GM21423 (cell line): Measurements from ENCODE around the gene LRRN4CL.
"Not testable (repeated sequence)": the region's sequence is repeated elsewhere in the genome, so short reads cannot be mapped to it uniquely, and the experiment has no call there.

ENCODE experiments used
- ATAC-seq: cut with Tn5 transposase; IDR thresholded peaks from one replicate; pipeline ENCODE4 v1.9.1; 2021; ENCODE audit warnings: mild to moderate bottlenecking, moderate library complexity; ENCODE audit not compliant: unreplicated experiment

Gene LRRN4CL

GRCh38 chr11:62710001-62710345, 20.6 kb upstream of the LRRN4CL start:
- ATAC-seq: peak; percentile 6

GRCh38 chr11:62709247-62710000, 20.1 kb upstream of the LRRN4CL start:
- peak; percentile 65 for ATAC-seq

- no peak for ATAC-seq
These were observed 19.5 kb upstream of the LRRN4CL start for GRCh38 chr11:62708793-62709192.

- ATAC-seq: no peak
These were observed 19.1 kb upstream of the LRRN4CL start for GRCh38 chr11:62708392-62708791.

DNA sequence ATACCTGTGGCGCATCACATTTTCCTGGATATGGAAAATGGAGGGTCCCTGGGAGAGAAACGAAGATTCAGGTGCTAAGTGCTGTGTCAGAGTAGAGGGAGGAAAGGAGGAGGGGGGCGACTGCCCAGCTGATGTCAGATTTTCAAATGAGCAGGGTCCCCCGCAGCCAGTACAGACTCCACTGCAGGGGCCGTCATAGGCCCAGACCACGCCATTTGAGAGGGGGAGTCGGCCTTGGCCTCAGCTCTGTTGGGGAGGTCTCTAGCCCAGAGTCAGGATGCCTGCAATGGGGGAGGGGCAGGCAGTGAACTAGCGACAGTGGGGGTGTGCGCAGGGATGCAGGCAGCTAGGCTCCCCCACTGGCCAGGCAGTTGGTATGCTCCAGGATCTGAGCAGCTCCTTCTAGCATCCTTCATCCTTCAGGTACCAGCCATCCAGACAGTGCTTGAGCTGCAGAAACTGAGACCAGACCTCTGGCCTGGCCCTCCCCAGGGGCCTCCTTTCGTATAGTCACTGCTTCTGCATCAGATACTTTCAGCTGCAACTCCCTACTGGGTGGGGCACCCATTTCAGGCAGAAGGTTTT, 18.0 kb upstream of the LRRN4CL start, which contains the start of the genes BSCL2 and GNG3:
Gene BSCL2, minus strand, starts transcription at position 148 of the 585 bp plus-strand sequence. CDS start 229 bp downstream, outside the sequence.
Gene GNG3, plus strand, starts transcription at position 400 of the 585 bp plus-strand sequence. CDS start 620 bp downstream, outside the sequence.
- ATAC-seq: no peak

DNA sequence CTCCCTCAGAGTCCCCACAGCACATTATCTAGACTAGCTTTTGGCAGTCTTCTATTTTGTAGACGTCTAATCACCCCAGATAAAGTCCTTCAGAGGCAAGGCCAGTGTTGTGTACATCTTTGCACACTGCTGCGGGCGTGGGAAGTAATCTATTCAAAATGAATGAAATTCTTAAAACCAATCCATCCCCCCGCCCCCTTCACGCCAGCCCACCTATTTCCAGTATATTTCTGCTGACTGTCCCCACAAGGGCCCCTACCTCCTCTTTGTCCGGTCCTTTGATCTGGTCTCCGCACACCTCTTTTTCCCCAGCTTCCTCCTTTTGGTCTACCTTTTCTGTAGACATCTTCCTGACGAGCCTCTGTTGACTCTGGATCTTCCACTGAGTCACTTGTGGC, 17.5 kb upstream of the LRRN4CL start:
- no peak for ATAC-seq

GRCh38 chr11:62705880-62706849, 16.8 kb upstream of the LRRN4CL start:
- peak; percentile 51 for ATAC-seq

GRCh38 chr11:62705413-62705812, 16.1 kb upstream of the LRRN4CL start:
- ATAC-seq: no peak

DNA sequence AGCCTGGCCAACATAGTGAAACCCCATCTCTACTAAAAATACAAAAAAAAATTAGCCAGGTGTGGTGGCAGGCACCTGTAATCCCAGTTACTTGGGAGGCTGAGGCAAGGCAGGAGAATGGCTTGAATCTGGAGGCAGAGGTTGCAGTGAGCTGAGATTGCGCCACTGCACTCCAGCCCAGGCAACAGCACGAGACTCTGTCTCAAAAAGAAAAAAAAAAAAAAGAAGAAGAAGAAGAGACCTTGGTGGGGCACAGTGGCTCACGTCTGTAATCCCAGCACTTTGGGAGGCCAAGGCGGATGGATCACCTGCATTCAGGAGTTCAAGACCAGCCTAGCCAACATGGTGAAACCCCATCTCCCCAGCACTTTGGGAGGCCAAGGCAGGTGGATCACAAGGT, 14.6 kb upstream of the LRRN4CL start:
- not testable (repeated sequence) for ATAC-seq

DNA sequence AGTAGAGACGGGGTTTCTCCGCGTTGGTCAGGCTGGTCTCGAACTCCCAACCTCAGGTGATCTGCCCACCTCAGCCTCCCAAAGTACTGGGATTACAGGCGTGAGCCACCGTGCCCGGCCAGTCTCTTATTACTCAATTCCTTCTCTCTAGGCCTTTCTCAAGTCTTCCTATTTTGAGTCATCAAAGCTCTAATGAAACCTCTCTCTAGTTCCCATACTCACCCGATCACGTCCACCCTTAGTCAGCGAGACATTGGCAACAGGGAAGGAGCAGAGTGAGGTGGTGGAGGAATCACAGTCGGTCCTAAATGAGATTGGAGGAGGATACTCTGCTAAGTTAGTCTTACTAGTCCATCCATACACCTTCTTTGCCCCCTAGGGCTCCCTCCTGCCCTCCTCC, 12.9 kb upstream of the LRRN4CL start:
- ATAC-seq: no peak

GRCh38 chr11:62694455-62695167, 5.3 kb upstream of the LRRN4CL start:
- ATAC-seq: no peak

DNA sequence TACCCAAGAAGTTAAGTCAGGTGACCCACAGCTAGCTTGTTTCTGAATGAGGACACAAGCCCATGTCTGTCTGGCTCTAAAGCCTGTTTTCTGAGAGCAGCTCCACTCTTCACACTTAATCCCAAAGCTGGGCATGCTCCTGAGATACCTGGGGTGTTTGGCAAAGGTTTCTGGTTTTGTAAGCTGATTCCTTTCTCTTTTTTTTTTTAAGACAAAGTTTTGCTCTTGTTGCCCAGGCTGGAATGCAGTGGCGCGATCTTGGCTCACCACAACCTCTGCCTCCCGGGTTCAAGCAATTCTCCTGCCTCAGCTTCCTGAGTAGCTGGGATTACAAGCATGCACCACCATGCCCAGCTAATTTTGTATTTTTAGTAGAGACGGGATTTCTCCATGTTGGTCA, 4.3 kb upstream of the LRRN4CL start:
- not testable (repeated sequence) for ATAC-seq

DNA sequence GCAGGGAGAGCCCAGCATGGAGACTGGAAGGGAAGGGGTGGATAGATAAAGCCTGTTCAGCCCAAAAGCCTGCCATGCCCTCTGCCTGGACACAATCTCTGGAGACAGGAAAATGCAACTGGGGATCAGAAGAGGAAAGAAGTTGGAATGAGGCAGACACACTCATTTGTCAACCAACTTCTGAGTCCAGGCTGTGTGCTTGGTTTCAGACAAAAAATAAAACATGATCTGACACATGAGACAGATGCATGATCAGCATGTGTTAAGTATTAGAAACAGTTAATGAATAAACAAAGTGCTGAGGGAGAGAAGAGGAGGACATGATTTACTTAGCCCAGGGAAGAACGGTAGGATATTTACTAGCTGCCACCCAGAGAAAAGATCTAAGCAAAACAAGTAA, 839 bp downstream of the LRRN4CL start:
- no peak for ATAC-seq

GRCh38 chr11:62687508-62688396, 1.6 kb downstream of the LRRN4CL start:
- no peak for ATAC-seq

- ATAC-seq: no peak
These were observed 6.8 kb downstream of the LRRN4CL start for GRCh38 chr11:62682518-62682917.

DNA sequence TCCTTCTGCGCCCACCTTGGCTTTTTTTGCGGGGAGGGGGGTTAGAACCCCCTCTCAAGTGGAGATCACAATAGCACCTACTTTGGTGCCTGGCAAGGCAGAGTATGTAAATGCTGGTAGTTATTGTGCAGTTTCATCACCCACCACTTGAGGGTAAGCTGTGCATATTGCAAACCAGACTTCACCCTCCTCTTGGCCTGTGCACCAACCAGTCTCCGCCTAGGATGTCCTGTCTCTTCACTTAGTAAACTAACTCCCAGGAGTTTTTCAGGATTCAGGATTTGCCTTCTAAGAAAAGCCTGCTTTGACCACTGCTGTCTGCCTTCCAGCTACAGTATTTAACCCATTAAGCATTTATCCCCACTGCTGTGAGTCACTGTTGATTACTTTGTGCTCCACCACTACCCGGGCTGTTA, 8.5 kb downstream of the LRRN4CL start:
- ATAC-seq: no peak

GRCh38 chr11:62678770-62679696, 10.3 kb downstream of the LRRN4CL start, which contains the start of gene UBXN1:
UBXN1 (minus strand) TSS chr11:62679073; CDS start chr11:62678923, 150 bp downstream.
- peak; percentile 76 for ATAC-seq

DNA sequence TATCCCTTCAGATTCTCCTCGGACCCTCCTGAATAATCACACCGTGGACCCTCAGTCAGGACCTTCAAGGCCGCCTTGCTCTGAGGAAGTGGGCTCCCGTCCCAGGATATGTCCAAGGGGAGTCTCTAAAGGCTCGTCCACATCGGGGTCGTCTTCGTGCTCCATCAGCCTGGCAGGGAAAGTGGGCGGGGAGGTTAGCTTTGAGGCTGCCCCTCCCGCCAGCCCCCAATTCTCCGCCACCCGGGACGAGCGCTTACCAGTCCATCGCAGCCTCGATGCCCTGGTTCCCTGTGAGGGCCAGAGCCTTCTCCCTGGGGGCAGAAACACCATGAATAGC, 10.9 kb downstream of the LRRN4CL start:
- peak; percentile 10 for ATAC-seq

DNA sequence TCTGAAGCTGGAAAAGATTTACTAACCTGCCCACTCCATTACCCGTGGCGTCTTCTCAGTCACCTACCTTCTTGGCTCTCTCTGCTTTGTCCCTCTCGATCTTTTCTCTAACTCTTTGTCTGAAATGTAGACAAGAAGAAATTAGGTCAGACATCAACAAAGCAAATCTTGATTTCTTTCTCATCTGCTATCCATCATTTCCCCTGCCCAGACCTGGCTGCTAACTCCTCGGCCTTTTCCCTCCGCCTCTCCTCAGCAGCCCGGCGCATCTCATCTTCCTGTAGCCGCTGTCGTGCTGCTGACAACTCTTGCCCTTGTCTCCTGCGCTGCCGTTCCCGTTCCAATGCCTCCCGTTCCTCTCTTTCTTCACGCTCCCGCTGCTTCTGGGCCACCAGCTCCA, 11.6 kb downstream of the LRRN4CL start:
- ATAC-seq: no peak
